Subcutaneous adipose tissue (tissue), 4 donors: ENCODE data around the gene DTX3. TPM values are rescaled to one million over a fixed set of nuclear protein-coding genes. Genes with fewer than 3 reads are reported as not detected.

Source experiments
- CTCF ChIP-seq: fragments of 450-650 bp; IDR thresholded peaks from one replicate; pipeline ENCODE4 v1.5.1; 2016; ENCODE audit warnings: low read depth, mild to moderate bottlenecking, control low read depth, antibody characterized with exemption, moderate library complexity
- total RNA-seq, 4 donors: library from RNA; depleted of rRNA; stranded (reverse); fragments of >200 nt; gene quantifications; one replicate each; pipeline ENCODE4 v1.1.0, GENCODE V29; 2016

The DTX3 gene
- total RNA-seq, 4 donors from 2014 or later, result 1.8 to 4.8 (median 4.0) TPM

GRCh38 chr12:57638096-57638495, 33.5 kb downstream of the DTX3 start:
- no peak for TF ChIP-seq CTCF

DNA sequence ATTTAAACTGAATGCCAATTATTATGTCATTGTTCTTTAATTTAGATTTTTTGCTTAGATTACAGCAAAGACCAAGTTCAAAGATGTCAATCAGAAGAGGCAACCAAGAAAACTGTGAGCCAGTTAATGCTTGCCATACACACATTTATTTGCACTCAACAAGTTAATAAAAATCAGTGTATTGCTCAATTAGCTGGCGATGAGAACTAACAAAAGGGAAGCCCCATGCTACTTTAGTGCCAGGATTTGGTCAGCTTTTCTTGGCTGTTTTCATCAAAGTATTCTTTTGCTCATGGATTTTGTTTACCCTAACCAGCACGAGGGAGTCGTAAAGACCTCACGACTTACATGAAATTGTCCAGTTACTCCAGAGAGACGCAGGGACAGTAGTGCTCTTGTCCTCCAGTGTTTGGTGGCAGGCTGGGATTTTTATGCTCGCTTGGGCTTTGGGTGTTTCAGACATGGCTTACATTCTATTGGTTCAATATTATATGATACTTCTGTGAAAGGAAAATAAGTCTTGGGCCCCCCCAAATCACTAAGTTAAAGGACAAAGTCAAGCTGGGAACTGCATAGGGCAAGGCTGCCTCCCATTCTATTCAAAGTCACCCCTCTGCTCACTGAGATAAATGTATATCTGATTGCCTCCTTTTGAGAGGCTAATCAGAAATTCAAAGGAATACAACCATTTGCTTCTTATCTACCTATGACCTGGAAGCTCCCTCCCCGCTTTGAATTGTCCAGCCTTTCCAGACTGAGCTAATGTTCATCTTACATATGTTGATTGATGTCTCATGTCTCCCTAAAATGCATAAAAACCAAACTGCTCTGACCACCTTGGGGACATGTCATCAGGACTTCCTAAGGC, 35.8 kb downstream of the DTX3 start:
- no peak for TF ChIP-seq CTCF

GRCh38 chr12:57641699-57642442, 37.2 kb downstream of the DTX3 start:
- no peak for TF ChIP-seq CTCF

- no peak for TF ChIP-seq CTCF
Observed at GRCh38 chr12:57654042-57654441, 49.4 kb downstream of the DTX3 start.

GRCh38 chr12:57655541-57656240, 51.1 kb downstream of the DTX3 start:
- TF ChIP-seq CTCF, result no peak

DNA sequence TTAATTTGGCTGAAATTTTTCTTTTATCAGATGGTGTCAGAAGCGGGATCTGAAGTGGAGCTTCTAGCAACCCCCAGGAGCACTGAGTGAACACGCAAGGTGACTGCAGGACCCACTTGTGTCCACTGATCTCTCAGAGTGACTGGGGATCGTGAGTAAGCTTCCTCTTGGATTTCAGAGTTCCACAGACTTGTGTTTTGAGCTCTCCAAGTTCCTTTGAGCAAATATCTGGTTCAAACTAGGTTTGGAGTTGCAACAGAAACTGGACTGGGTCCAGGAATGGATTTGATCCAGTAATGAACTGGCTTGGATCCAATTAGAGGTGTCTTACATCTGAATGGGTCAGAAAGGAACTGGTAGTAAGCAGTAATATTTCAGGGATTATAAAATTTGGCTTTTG, 53.1 kb downstream of the DTX3 start:
- TF ChIP-seq CTCF, result no peak

DNA sequence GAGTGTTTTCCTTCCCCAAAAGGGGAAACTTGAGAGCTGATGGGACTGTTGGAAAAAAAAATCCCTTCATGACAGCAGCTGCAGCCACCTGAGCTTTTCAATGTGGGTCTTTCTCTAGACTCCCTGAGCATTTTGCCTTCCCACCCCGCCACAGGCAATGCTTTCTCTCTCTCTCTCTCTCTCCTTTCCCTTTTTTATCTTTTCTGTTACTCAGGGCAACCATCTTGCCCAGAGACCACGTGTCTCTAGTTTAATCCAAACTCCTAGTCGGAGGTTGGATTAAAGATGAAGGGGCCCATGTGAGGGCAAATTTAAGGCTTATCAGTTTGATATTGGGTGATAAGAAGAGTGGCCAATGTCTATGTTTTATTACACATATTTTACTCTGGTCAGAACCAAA, 54.3 kb downstream of the DTX3 start:
- TF ChIP-seq CTCF, result no peak
